ENCODE data around the gene PDGFRB. TPM values are rescaled to one million over a fixed set of nuclear protein-coding genes. Genes with fewer than 3 reads are reported as not detected.
A peak's percentile ranks its signal among the peaks of the same experiment; 100 is the strongest.

PDGFRB gene
- total RNA-seq, 1 experiment from 2014 or later: 9.4 TPM

DNA sequence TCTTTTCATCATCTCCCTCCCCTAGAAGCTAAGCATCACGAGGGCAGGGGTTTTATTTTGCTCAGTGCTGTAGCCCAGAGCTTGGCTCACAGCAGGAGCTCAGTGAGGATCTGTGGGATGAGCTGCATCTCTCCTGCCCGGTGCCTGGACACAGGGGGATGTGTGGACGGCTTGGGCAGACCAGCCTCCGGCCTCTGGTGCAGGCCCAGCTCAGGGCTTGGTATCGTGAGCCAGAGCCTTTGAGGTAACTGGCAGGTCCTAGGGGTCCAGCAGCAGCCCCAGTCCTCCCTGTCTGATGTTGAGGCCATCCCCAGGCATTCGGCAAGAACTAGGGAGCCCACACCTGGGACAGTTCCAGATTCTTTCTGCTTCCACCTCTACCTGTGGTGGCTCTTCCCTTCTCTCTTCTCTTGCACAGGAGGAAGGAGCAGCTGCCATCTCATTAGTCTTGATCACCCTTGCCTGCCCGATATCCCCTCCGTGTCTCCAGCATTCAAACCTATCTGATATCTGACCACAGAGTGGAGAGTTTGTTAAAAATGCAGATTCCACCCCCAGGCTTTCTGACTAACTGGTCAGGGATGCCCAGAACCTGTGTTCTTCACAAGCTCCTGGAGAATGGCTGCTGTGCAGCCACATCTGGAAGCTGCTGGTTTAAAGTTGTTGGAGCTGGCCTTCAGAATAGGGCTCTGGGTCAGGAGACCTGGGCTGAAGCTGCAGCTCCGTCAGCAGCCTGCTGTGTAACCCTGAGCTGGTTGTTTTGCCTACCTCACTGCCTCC is 26.3 kb upstream of the PDGFRB start:
- no peak for DNase-seq (ENCODE audit: low read depth)

DNA sequence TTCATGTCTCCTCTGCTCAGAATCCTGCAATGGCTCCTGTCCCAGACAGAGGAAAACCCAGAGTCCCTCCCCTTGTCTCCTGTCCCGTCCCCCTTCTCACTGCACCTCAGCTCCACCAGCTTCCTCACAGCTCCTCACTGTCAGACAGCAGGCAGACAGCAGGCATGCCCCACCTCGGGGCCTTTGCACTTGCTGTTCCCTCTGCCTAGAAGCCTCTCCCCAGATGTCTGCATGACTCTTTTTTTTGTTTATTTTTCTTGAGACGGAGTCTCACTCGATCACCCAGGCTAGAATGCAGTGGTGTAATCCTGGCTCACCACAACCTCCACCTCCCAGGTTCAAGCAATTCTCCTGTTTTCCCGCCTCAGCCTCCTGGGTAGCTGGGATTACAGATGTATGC is 25.4 kb upstream of the PDGFRB start:
- peak; percentile 86 for DNase-seq (ENCODE audit: low read depth)

DNA sequence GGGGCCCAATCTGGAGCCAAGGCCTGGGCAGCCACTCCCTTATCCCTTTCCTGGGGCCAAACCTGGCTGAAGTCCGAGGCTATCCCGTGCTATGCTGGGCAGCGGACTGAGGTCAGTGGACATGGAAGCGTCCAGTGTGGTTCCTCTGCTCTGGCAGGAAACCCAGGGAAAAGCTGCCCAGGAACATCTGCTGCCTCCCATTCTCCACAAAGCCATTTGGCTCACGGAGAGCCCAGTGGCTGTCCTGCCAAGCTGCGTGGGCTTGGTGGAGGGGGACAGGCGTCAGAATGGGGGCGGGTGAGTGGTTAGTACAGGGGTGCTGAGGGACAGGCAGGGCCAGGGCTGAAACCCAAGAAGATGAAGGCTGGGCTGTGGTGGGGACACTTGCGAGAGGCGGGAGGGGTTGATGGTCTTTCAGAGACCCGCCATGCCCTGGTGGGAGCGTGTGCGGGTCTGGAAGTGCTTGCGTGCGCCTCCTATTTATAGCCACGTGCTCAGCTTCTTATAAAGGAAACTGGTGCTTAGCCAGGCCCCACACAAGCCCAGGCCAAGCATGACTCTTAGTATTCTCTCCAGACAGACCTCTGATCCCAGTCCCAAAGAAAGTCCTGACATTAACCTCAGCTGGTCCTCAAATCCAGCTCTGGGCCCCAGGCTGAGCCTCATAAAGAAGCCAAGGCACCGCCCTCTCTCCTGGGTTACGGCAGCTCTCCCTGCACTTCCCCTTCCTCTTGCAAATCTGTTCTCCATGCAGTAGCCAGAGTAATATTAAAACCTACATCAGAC is 24.8 kb upstream of the PDGFRB start:
- DNase-seq (ENCODE audit: low read depth): no peak

DNA sequence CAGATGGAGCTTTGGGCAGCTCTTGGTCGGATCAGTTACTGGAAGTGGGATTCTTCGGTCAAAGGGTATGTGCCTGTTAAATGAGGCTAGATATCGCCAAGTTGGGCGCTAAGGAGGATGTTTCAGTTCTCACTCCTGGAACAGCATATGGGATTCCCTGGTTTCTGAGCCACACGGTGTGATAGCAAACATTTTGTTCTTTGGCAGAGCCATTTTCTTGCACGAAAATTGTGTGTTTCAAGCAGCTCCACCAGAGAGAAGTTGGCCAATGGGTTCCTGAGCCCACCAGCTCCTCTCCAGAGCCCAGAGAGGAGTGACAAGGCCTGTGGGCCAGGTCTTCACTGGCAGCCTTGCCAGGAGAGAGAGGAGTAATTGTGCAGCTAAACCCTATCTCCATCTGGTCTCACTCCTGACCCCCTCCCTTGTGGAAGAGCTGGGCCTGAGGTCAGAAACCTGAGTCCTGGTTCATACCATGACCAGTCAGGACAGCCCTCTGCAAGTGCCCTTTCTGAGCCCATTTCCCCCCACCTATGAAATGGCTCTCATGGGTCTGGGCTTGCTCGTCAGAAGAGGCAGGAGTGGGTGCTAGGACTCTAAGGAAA is 23.5 kb upstream of the PDGFRB start:
- no peak for DNase-seq (ENCODE audit: low read depth)

DNA sequence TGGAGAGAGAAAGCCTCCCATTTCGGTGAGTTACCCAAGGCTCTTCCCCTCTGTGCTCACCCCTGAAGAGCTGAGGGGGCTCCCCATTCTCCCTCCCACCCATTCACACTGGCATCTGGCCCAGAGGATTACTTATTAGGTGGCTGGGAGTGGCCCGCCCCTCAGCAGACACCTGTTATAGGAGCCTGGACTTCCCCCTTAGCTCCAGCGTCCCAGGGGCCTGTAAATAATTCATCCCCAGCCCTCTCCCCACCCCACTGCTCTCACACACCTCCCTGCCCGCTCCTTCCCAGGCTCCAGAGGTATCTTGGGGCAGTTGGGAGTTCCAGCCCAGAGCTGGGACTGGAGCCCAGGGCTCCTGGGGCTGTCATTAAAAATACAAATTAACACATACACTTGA is 22.6 kb upstream of the PDGFRB start:
- DNase-seq (ENCODE audit: low read depth): no peak

DNA sequence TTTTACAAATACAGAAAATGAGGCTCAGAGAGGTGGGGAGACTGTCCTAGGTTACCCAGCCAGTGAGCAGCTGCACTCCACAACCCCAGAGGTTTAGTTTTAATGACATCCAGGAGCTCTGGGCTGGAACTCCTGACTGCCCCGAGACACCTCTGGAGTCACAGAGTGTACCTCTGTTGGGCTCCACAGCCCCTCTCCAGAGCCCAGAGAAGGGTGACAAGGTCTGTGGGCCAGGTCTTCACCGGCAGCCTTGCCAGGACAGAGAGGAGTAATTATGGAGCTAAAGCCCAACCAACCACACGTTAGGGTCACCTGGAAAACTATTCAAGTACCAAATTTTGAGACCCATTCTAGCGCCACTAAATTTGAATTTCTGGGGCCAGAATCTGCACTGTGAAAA is 22.1 kb upstream of the PDGFRB start:
- DNase-seq (ENCODE audit: low read depth): no peak

DNA sequence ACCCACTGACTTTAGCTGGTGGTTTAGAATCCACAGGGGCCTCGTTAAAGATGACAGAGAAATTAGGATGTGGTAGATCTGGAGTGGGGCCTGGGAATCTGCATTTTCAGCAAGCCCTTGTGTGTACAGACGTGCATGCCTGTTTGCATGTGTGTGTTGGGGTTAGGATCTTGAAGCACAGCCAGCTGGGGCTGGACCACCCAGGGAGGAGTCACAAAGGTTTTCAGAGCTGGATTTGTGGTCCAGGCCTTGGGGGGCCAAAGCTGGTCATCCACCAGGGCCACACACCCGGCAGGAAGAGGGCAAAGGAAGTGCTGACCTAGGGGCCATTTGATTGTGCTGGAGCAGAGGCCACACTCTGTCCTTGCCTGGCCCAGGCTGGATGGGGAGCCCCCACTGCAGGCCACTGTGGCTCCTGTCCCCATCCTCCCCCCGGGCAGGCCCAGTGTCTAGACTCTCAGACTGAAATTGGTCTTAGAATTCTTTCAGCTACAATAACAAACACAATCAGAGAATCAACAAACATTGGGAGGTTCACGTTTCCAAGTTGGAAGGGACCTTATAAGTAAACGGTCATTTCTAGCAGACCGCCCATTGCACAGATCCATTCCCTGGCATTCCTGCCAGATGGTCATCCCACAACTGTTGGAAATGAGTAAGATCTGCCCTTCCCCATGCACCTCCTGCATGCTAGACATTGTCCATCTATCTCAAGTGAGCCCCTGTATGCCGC is 21.3 kb upstream of the PDGFRB start:
- DNase-seq (ENCODE audit: low read depth): no peak

DNA sequence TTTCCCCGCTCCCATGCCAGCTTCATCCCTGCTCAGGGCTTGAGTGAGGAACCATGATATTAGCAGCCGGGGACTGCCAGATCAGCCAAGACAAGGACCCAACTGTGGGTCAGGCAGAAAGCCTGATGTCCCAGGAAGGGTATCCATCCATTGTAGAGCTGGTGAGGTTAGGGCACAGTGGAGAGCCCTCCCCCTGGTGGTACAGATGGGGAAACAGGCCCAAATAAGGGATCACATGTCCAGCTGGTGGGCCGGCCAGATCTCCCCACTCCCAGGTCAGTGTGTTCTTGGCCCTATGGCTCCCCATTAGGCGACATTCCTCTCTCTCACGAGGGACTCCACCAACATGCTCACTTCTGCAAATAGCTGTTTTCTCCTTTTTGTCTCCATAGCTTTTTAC is 19.9 kb upstream of the PDGFRB start:
- peak; percentile 53 for DNase-seq (ENCODE audit: low read depth)

DNA sequence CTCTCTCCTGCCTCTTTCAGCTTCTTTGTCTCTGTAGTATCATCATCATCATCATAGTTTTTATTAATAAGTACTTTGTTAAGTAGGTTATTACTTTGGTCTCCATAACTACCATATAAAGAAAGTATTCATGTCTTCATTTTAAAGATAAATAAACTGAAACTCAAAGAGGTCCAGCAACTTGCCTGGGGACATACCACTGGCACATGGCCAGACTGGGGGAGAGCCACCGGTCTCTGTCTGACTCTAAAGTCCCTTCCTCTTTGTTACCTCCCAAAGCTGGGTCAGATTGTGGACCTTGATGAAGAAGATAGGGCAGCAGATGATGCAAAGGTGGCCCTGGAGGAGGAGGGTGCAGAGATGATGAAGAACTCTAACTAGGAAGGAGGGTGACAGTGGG is 19.4 kb upstream of the PDGFRB start:
- no peak for DNase-seq (ENCODE audit: low read depth)

DNA sequence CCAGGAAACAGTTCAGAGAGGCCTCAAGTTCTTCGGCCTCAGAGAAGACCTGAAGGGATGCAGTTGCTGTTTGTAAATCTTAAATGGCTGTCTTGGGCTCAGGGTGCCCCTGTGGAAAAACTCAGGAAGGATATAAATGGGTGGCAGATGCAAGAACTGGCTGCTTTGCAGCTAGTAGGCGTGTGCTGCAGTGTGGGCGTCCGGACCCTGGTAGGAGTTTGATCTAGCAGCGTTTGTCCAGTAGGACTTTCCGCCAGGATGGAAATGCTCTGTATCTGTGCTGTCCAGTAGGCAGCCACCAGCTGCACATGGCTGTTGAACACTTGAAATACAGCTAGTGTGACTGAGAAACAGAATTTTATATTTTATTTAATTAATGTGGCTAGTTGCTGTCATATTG is 18.6 kb upstream of the PDGFRB start:
- DNase-seq (ENCODE audit: low read depth): no peak

DNA sequence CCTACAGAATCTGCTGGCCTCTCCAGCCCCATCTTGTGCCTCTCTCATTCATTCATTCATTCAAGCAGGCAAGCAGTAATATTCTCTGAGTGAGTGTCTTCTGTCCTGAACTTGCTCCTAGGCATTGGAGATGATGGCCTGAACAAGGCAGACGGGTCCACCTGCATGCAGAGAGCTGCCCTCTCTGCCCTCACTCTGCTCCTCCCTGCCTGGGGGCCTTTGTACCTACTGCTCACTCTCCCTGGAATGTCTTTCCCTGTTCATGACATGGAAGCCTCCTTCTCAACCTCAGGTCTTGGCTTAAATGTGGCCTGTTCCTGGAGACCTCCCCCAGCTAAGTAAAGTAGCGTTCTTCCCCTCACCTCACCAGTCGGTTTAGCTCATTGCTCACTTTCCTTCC is 17.5 kb upstream of the PDGFRB start:
- no peak for DNase-seq (ENCODE audit: low read depth)

DNA sequence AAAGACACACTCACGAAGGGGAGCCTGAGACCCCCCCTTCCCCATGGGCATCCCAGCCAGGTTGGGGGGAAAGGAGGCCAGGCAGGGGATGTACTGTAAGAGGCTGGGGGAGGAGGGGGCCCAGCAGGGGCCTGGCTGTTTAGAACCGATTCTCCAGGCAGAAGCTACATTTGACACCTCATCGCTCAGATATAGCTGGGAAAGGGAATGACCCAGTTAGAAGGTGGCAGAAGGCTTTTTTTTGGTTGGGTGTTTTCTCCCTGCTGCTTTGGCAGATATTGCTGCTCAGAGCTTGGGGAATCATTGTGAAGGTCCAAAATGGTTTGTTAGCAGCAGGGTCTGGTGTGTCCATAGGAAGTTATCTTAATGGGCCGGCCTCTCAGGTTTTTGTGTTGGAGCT is 16.9 kb upstream of the PDGFRB start:
- DNase-seq (ENCODE audit: low read depth): no peak

DNA sequence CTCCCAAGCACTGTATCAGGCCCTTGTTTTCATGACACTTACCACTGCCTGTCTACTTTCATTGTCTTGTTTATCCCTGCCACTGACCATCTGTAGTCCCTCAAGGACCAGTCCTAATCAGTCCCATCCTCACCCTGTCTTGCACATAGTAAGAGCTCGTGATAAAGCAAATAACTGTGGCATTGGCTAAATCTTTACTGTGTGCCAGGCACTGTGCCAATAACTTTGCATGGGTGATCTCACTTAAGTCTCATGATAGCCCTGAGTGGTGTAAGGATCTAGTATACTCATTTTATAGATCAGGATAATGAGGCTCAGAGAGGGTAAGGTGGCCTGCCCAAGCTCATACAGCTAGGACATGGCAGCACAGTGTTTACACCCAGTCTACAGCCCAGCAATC is 16.5 kb upstream of the PDGFRB start:
- DNase-seq (ENCODE audit: low read depth): no peak

DNA sequence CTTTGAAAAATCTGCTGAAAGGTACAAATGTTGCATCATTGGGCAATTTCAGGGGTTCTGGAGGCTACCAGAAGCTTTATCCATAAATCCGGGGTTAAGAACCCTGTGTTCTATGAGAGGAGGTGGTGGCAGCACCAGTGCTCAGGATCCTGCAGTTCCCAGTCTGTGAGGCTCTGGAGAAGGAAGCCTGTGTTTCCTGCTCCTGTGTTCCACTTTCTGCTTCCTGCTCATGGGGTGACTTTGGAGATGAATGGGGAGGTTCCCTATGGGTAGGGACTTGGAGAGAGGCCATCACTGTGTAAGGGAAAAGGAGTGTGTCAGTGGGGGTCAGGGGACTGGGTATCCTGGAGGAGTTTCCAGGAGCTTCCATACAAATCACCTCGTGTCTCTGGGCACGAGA is 13.2 kb upstream of the PDGFRB start:
- DNase-seq (ENCODE audit: low read depth): no peak

DNA sequence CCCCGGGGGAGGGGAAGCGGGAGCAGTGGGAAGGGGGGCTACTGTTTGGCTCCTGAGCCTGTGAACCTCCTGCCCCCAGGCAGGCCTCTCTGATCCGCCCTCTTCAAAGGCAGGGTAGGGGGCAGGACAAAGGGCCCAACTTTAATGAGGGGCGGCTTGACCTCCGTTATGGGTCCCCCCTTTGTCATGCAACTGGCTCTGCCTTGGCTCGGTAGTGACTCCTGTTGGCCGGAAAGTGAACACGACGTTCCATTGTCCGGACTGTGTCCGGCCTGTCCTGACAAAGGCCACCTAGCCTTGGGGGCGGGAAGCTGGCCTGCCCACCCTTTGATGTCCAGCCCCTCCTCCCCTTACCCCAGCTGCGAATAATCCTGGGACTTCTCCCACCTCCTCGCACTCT is 12.3 kb upstream of the PDGFRB start:
- no peak for DNase-seq (ENCODE audit: low read depth)

DNA sequence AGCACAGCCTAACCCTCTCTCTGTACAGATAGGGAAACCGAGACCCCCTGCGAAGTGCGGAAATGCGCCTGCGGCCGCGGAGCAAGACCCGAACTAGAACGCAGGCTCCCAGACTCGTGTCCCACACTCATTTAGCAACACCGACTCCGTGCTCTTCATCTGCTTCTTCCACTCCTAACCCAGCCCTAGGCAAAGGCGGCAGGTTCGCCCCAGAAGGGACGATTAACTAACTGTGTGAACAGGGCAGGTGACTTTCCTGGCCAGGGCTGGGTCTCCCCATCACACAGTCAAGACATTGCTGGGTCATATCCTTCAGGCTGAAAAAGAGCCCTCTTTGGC is 11.8 kb upstream of the PDGFRB start:
- no peak for DNase-seq (ENCODE audit: low read depth)

DNA sequence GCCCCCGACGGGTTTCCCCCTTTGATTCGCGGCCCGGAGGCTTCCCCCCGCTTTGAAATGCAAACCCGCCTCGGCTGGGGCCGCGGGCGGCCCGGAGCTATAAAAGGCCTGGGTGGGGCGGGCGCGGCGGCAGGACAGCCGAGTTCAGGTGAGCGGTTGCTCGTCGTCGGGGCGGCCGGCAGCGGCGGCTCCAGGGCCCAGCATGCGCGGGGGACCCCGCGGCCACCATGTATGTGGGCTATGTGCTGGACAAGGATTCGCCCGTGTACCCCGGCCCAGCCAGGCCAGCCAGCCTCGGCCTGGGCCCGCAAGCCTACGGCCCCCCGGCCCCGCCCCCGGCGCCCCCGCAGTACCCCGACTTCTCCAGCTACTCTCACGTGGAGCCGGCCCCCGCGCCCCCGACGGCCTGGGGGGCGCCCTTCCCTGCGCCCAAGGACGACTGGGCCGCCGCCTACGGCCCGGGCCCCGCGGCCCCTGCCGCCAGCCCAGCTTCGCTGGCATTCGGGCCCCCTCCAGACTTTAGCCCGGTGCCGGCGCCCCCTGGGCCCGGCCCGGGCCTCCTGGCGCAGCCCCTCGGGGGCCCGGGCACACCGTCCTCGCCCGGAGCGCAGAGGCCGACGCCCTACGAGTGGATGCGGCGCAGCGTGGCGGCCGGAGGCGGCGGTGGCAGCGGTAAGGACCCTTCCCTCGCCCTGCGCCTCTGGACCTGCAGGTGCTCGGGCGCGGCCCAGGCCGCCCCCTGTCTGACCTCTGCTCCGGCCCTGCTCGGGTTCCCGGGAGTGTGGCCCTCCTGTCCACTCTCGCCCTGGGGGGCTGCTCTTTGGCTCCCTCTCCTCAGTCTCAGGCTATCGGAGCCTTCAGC is 11.2 kb upstream of the PDGFRB start, which contains the start of gene CDX1:
Gene CDX1 (plus strand): TSS at position 129 of the 862 bp plus-strand sequence. CDS start 99 bp downstream, at position 228.
- DNase-seq (ENCODE audit: low read depth): no peak

DNA sequence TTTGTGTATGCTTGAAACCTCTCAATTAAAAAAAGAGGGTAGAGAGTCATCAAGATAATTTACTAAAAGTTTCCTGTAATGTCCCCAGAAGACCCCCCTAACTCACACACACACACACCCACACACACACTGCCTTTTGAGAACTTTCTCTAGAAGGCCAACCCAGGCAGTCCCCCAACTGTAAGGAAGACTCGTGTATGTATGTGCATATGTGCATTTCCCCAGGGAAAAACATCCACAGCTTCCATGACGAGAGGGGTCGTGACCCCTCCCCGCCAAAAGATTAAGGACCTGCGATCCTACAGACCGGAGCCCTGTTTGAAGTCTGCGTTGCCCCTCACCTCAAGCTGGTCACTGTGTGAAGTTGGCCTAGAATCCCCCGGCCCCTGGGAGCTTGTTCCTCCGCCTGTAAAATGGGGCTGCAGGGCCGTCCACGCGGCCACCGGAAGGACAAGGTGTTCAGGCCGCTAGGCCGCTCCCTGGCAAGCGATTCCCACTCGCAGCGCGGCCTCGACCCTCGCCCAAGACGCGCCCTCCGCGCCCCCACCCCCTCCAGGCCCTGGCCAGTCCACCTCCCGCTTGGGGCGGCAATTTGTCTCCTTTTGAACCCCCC is 10.5 kb upstream of the PDGFRB start:
- no peak for DNase-seq (ENCODE audit: low read depth)

DNA sequence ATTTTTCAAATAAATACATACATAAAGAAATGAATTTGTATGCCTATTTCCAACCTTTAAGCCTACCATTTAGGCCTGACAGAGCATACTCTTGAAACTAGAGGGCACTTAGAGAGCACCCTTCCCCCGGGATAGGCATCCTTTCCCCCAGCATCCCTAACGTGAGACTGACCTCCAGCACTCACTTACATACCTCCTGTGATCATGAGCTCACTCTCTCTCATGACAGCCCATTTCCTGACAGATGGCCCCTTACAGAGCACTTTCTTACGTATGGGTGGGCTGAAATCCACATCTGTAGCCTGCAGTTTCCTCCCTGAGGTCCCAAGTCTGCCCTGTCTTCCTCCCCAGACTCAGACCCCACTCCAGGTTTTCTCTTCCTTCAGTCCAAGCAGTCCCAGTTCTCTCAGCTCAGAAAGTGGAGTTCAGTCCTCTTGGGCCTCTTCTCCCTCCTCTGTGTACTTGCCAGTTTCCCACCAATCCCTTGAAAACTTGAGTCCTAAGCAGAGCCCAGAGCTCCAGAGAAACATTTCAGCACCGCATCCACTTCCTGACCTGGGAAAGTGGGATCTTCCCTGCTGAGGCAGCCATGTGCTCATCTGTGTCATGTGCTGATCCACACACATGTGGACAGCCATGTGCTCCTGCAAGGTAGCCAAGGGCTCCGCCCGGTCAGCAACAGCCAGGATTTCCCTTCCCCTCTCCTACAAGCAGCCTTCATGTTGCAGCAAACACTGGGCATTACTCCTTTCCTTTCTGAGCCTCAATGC is 8.8 kb upstream of the PDGFRB start:
- no peak for DNase-seq (ENCODE audit: low read depth)

DNA sequence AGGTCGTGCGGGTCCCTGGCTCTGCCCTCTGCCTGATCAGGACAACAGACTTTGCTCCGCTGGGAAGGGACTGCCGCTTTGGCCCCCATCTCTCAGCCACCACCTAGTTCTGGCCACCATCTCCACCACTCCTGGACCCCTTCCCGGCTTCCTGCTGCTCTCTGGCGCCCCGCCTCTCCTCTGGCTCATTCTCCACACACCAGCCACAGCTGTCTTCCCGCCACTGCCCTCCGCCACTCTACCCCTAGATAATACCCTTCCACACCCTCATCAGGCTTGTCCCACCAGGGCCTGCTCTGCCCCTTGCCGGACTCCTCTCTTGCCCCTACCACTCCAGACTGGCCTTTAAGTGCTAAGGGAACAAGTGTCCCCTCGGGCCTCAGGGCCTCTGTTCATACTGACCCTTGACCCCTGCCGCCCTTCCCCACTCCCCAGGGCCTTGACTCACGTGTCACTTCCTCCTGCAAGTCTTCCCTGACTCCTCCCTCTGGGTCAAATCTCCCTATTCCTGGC is 8.0 kb upstream of the PDGFRB start:
- peak; percentile 52 for DNase-seq (ENCODE audit: low read depth)
